WTC11 (cell line): ENCODE results near the gene ANGPTL2. TPM values are rescaled to one million over a fixed set of nuclear protein-coding genes. Genes with fewer than 3 reads are reported as not detected.

Source experiments
- ATAC-seq: fragments of 200-7000 bp; cut with Tn5 transposase; 2 replicates; pipeline ENCODE4 v1.10.0; 2021; ENCODE audit warnings: mild to moderate bottlenecking, moderate library complexity
- CTCF ChIA-PET: fragments of 300-600 bp; sonication (Branson Sonifier 250); formaldehyde crosslinking; loops from one replicate; lab custom pipeline; 2021; ENCODE audit warnings: antibody characterized with exemption; lab: Charles Lee
- POLR2A ChIA-PET: fragments of 350-600 bp; sonication (Branson Sonifier 250); formaldehyde crosslinking; loops from one replicate; lab custom pipeline; 2021; ENCODE audit warnings: antibody characterized with exemption; lab: Charles Lee
- DNase-seq: peaks from one replicate; pipeline ENCODE4 v3.0.0; 2021; ENCODE audit warnings: low spot score
- H3K27ac Mint-ChIP-seq: 2 replicates; pipeline ENCODE4 v1.8.0; 2021; ENCODE audit warnings: mixed read lengths
- H3K27me3 Mint-ChIP-seq: 2 replicates; pipeline ENCODE4 v1.8.0; 2021; ENCODE audit warnings: low read depth, mild to moderate bottlenecking, moderate library complexity, mixed read lengths
- H3K36me3 Mint-ChIP-seq: 2 replicates; pipeline ENCODE4 v1.8.0; 2021; ENCODE audit warnings: mixed read lengths
- H3K4me1 Mint-ChIP-seq: 2 replicates; pipeline ENCODE4 v1.8.0; 2022; ENCODE audit warnings: mixed read lengths
- H3K4me3 Mint-ChIP-seq: 2 replicates; pipeline ENCODE4 v1.8.0; 2021; ENCODE audit warnings: mild to moderate bottlenecking, moderate library complexity, mixed read lengths
- H3K9me3 Mint-ChIP-seq: 2 replicates; pipeline ENCODE4 v1.8.0; 2021; ENCODE audit warnings: mixed read lengths
- ATF1 ChIP-seq: sonication (generic); formaldehyde crosslinking; IDR thresholded peaks from 2 replicates; pipeline ENCODE4 v1.8.1; 2023; ENCODE audit warnings: mild to moderate bottlenecking, moderate library complexity, missing genetic modification reagents
- FOXJ3 ChIP-seq: sonication (generic); formaldehyde crosslinking; IDR thresholded peaks from 2 replicates; pipeline ENCODE4 v1.9.0; 2021; ENCODE audit warnings: missing genetic modification reagents, mild to moderate bottlenecking, borderline replicate concordance
- GRHL2 ChIP-seq: fragments of 250-450 bp; sonication (Bioruptor Pico); IDR thresholded peaks from 2 replicates; pipeline ENCODE4 v1.8.0; 2022; ENCODE audit warnings: mild to moderate bottlenecking, moderate library complexity; ENCODE audit not compliant: insufficient replicate concordance, severe bottlenecking
- HMGA2 ChIP-seq: fragments of 250-450 bp; sonication (Bioruptor Pico); IDR thresholded peaks from 2 replicates; pipeline ENCODE4 v1.4.0; 2021; ENCODE audit warnings: mild to moderate bottlenecking, moderate library complexity
- KAT7 ChIP-seq: sonication (generic); formaldehyde crosslinking; IDR thresholded peaks from 2 replicates; pipeline ENCODE4 v1.8.1; 2023; ENCODE audit warnings: missing genetic modification reagents, mild to moderate bottlenecking, borderline replicate concordance
- MXD4 ChIP-seq: fragments of 250-450 bp; sonication (Bioruptor Pico); IDR thresholded peaks from 2 replicates; pipeline ENCODE4 v1.8.0; 2021; ENCODE audit warnings: mild to moderate bottlenecking, moderate library complexity, borderline replicate concordance
- NR3C1 ChIP-seq: sonication (generic); formaldehyde crosslinking; conservative IDR thresholded peaks from 2 replicates; pipeline ENCODE4 v1.8.1; 2023; ENCODE audit warnings: low read depth, mild to moderate bottlenecking, missing genetic modification reagents
- TCF7 ChIP-seq: sonication (generic); formaldehyde crosslinking; IDR thresholded peaks from 2 replicates; pipeline ENCODE4 v1.8.0; 2022; ENCODE audit warnings: mild to moderate bottlenecking, low read depth, missing genetic modification reagents, moderate library complexity
- TEAD4 ChIP-seq: sonication (generic); formaldehyde crosslinking; IDR thresholded peaks from 2 replicates; pipeline ENCODE4 v1.8.0; 2022; ENCODE audit warnings: mild to moderate bottlenecking, missing genetic modification reagents
- TP53 ChIP-seq: sonication (generic); formaldehyde crosslinking; IDR thresholded peaks from 2 replicates; pipeline ENCODE4 v1.8.1; 2023; ENCODE audit warnings: mild to moderate bottlenecking, missing genetic modification reagents
- ZNF232 ChIP-seq: sonication (generic); formaldehyde crosslinking; IDR thresholded peaks from 2 replicates; pipeline ENCODE4 v1.8.0; 2022; ENCODE audit warnings: mild to moderate bottlenecking, missing genetic modification reagents
- ZNF396 ChIP-seq: fragments of 250-450 bp; sonication (Bioruptor Pico); IDR thresholded peaks from 2 replicates; pipeline ENCODE4 v1.8.0; 2021; ENCODE audit warnings: mild to moderate bottlenecking, moderate library complexity, borderline replicate concordance
- total RNA-seq: library from RNA; stranded (reverse); gene quantifications from 3 replicates; pipeline ENCODE4 v1.2.3, GENCODE V29; 2021
- TF ChIP-seq, protein P1 (sequence below): sonication (generic); formaldehyde crosslinking; IDR thresholded peaks from 2 replicates; pipeline ENCODE4 v1.8.0; 2023; ENCODE audit warnings: mild to moderate bottlenecking, missing genetic modification reagents
- TF ChIP-seq, protein P2 (sequence below): fragments of 250-450 bp; sonication (Bioruptor Pico); IDR thresholded peaks from 2 replicates; pipeline ENCODE4 v1.9.0; 2021; ENCODE audit warnings: mild to moderate bottlenecking
- TF ChIP-seq, protein P3 (sequence below): sonication (generic); formaldehyde crosslinking; IDR thresholded peaks from 2 replicates; pipeline ENCODE4 v1.8.1; 2022; ENCODE audit warnings: low read depth, mild to moderate bottlenecking, moderate library complexity, missing genetic modification reagents, borderline replicate concordance
- TF ChIP-seq, protein P4 (sequence below): fragments of 250-450 bp; sonication (Bioruptor Pico); IDR thresholded peaks from 2 replicates; pipeline ENCODE4 v1.9.0; 2021; ENCODE audit warnings: mild to moderate bottlenecking, borderline replicate concordance
- TF ChIP-seq, protein P5 (sequence below): sonication (generic); formaldehyde crosslinking; IDR thresholded peaks from 2 replicates; pipeline ENCODE4 v1.8.1; 2023; ENCODE audit warnings: mild to moderate bottlenecking, moderate library complexity, missing genetic modification reagents

The ANGPTL2 gene
- total RNA-seq, 1 experiment from 2014 or later, result 4.5 TPM

DNA sequence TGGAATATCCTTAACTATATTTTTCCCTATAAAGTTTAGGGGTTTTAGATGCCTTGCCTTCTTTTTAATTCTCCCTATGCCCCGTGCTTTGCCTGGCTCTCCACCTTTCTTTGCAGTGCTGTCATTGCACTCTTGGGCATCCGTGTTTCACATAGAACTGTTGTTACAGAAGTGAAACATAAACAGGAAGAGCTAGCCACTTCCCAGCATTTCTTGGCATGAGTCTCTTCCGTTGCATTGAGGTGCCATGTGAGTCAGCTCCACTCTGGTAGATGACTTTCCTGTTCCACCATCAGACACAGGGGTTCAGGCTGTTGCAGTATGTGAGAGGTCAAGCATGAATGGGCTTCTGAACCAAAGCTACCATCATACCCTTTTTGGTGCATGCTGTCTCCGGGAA lies 73.4 kb downstream of the ANGPTL2 start:
- Mint-ChIP-seq H3K4me3 (no peak overlapping the region), H3K27me3 (no peaks in the 10 kb centered on the region), H3K36me3 (no peaks in the 10 kb centered on the region), H3K4me1 (no peaks in the 10 kb centered on the region), H3K27ac (no peak overlapping the region), H3K9me3 (no peaks in the 10 kb centered on the region)
- POLR2A ChIA-PET, result interaction anchor here (0.6 kb wide), 1 partner anchor 9 kb away, joined by 3 read pairs; no protein-coding TSS in a partner anchor
- TF ChIP-seq ATF1 (CRISPR knock-in tag) (no peak), HMGA2 (no peak), MXD4 (CRISPR knock-in tag) (no peak), TCF7 (CRISPR knock-in tag) (no peak), ZNF232 (CRISPR knock-in tag) (no peak), GRHL2 (no peak), ZNF396 (no peak), TP53 (CRISPR knock-in tag) (no peak), NR3C1 (CRISPR knock-in tag) (no peak)
- TF ChIP-seq, protein P1, sequence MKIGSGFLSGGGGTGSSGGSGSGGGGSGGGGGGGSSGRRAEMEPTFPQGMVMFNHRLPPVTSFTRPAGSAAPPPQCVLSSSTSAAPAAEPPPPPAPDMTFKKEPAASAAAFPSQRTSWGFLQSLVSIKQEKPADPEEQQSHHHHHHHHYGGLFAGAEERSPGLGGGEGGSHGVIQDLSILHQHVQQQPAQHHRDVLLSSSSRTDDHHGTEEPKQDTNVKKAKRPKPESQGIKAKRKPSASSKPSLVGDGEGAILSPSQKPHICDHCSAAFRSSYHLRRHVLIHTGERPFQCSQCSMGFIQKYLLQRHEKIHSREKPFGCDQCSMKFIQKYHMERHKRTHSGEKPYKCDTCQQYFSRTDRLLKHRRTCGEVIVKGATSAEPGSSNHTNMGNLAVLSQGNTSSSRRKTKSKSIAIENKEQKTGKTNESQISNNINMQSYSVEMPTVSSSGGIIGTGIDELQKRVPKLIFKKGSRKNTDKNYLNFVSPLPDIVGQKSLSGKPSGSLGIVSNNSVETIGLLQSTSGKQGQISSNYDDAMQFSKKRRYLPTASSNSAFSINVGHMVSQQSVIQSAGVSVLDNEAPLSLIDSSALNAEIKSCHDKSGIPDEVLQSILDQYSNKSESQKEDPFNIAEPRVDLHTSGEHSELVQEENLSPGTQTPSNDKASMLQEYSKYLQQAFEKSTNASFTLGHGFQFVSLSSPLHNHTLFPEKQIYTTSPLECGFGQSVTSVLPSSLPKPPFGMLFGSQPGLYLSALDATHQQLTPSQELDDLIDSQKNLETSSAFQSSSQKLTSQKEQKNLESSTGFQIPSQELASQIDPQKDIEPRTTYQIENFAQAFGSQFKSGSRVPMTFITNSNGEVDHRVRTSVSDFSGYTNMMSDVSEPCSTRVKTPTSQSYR (CRISPR knock-in tag), result no peak
- TF ChIP-seq, protein P2, sequence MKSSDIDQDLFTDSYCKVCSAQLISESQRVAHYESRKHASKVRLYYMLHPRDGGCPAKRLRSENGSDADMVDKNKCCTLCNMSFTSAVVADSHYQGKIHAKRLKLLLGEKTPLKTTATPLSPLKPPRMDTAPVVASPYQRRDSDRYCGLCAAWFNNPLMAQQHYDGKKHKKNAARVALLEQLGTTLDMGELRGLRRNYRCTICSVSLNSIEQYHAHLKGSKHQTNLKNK, result no peak
- TF ChIP-seq, protein P3, sequence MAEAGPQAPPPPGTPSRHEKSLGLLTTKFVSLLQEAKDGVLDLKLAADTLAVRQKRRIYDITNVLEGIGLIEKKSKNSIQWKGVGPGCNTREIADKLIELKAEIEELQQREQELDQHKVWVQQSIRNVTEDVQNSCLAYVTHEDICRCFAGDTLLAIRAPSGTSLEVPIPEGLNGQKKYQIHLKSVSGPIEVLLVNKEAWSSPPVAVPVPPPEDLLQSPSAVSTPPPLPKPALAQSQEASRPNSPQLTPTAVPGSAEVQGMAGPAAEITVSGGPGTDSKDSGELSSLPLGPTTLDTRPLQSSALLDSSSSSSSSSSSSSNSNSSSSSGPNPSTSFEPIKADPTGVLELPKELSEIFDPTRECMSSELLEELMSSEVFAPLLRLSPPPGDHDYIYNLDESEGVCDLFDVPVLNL, result no peak
- CTCF ChIA-PET, result interaction anchor here (0.7 kb wide), 1 partner anchor 10 kb away, joined by 3 read pairs; no protein-coding TSS in a partner anchor
- DNase-seq (no peak), ATAC-seq (no peak)

DNA sequence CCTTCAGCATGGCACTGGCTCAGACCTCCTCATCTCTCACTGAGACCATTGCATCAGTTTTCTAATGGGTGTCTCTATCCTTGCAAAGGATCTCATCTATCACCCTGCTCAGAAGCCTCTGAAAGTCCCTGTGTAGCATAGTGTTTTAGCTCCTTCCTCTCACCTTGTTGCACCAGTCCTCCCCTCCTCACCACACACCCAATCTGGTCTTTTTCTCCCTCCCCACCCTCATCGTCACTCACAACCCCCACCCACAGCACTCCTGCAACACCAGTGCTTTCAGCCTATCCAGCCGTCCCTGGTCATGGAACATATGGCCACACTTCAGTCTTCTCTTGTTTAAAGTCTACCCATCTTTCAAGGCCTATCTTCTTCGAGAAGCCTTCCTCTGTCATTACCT lies 74.5 kb downstream of the ANGPTL2 start:
- CTCF ChIA-PET, result interaction anchor here (0.7 to 1.1 kb wide), 3 partner anchors 11 to 141 kb away, joined by 3 to 4 read pairs (median 3); no protein-coding TSS in a partner anchor
- POLR2A ChIA-PET, result no interaction called here

More for the DNA sequence above, 74.5 kb downstream of the ANGPTL2 start:
- ATAC-seq, result no peak
- TF ChIP-seq ZNF396 (no peak), KAT7 (CRISPR knock-in tag) (no peak), TEAD4 (CRISPR knock-in tag) (no peak), FOXJ3 (CRISPR knock-in tag) (no peak), ATF1 (CRISPR knock-in tag) (no peak)
- TF ChIP-seq, protein P4, sequence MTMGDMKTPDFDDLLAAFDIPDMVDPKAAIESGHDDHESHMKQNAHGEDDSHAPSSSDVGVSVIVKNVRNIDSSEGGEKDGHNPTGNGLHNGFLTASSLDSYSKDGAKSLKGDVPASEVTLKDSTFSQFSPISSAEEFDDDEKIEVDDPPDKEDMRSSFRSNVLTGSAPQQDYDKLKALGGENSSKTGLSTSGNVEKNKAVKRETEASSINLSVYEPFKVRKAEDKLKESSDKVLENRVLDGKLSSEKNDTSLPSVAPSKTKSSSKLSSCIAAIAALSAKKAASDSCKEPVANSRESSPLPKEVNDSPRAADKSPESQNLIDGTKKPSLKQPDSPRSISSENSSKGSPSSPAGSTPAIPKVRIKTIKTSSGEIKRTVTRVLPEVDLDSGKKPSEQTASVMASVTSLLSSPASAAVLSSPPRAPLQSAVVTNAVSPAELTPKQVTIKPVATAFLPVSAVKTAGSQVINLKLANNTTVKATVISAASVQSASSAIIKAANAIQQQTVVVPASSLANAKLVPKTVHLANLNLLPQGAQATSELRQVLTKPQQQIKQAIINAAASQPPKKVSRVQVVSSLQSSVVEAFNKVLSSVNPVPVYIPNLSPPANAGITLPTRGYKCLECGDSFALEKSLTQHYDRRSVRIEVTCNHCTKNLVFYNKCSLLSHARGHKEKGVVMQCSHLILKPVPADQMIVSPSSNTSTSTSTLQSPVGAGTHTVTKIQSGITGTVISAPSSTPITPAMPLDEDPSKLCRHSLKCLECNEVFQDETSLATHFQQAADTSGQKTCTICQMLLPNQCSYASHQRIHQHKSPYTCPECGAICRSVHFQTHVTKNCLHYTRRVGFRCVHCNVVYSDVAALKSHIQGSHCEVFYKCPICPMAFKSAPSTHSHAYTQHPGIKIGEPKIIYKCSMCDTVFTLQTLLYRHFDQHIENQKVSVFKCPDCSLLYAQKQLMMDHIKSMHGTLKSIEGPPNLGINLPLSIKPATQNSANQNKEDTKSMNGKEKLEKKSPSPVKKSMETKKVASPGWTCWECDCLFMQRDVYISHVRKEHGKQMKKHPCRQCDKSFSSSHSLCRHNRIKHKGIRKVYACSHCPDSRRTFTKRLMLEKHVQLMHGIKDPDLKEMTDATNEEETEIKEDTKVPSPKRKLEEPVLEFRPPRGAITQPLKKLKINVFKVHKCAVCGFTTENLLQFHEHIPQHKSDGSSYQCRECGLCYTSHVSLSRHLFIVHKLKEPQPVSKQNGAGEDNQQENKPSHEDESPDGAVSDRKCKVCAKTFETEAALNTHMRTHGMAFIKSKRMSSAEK (CRISPR knock-in tag), result no peak
- TF ChIP-seq, protein P5, sequence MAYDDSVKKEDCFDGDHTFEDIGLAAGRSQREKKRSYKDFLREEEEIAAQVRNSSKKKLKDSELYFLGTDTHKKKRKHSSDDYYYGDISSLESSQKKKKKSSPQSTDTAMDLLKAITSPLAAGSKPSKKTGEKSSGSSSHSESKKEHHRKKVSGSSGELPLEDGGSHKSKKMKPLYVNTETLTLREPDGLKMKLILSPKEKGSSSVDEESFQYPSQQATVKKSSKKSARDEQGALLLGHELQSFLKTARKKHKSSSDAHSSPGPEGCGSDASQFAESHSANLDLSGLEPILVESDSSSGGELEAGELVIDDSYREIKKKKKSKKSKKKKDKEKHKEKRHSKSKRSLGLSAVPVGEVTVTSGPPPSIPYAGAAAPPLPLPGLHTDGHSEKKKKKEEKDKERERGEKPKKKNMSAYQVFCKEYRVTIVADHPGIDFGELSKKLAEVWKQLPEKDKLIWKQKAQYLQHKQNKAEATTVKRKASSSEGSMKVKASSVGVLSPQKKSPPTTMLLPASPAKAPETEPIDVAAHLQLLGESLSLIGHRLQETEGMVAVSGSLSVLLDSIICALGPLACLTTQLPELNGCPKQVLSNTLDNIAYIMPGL (CRISPR knock-in tag), result no peak
- TF ChIP-seq, all 79 proteins: peak for 0
- no peak overlapping the region for H3K4me3 Mint-ChIP-seq
- no peaks in the 10 kb centered on the region for H3K4me1 Mint-ChIP-seq
- no peaks in the 10 kb centered on the region for H3K27me3 Mint-ChIP-seq
- no peak for DNase-seq
- no peak overlapping the region; the same call in 1 of the 2 replicates for H3K27ac Mint-ChIP-seq
- H3K9me3 Mint-ChIP-seq, result no peaks in the 10 kb centered on the region
- no peaks in the 10 kb centered on the region for H3K36me3 Mint-ChIP-seq
